Stimulated activated CD4-positive, alpha-beta T cell treated with anti-CD3 and anti-CD28 coated beads, Interleukin-2, amount 100 ng/mL, for 48 hours (primary cell): ENCODE measurements around the gene VSTM2L.
"Not testable (repeated sequence)": the region's sequence is repeated elsewhere in the genome, so short reads cannot be mapped to it uniquely, and the experiment has no call there.

Source experiments
- DNase-seq, 2 donors: peaks; one replicate each; pipeline ENCODE4 v3.0.0-alpha.2; 2020

VSTM2L gene

GRCh38 chr20:37939701-37940560, 37.0 kb downstream of the VSTM2L start:
- DNase-seq, result no peak

- DNase-seq, result no peak
Observed at GRCh38 chr20:37940858-37941257, 37.9 kb downstream of the VSTM2L start.

- DNase-seq, result no peak
Observed at GRCh38 chr20:37941332-37941731, 38.4 kb downstream of the VSTM2L start.

GRCh38 chr20:37941992-37942391, 39.1 kb downstream of the VSTM2L start:
- no peak for DNase-seq

GRCh38 chr20:37943033-37943432, 40.1 kb downstream of the VSTM2L start:
- DNase-seq, result no peak

GRCh38 chr20:37943501-37944455, 40.9 kb downstream of the VSTM2L start:
- DNase-seq, result no peak

- DNase-seq, result no peak
Observed at GRCh38 chr20:37944456-37944981, 41.6 kb downstream of the VSTM2L start.

GRCh38 chr20:37945091-37945547, 42.2 kb downstream of the VSTM2L start:
- DNase-seq, result no peak

GRCh38 chr20:37946946-37947345, 44.0 kb downstream of the VSTM2L start:
- no peak for DNase-seq

GRCh38 chr20:37947943-37948342, 45.0 kb downstream of the VSTM2L start:
- no peak for DNase-seq

- DNase-seq, result no peak
Observed at GRCh38 chr20:37948956-37949355, 46.0 kb downstream of the VSTM2L start.

GRCh38 chr20:37954190-37954589, 51.3 kb downstream of the VSTM2L start:
- no peak for DNase-seq

GRCh38 chr20:37954626-37955025, 51.7 kb downstream of the VSTM2L start:
- no peak for DNase-seq

GRCh38 chr20:37955511-37955910, 52.6 kb downstream of the VSTM2L start:
- DNase-seq, result no peak

GRCh38 chr20:37956107-37956585, 53.2 kb downstream of the VSTM2L start:
- no peak for DNase-seq

GRCh38 chr20:37958856-37959520, 56.1 kb downstream of the VSTM2L start:
- DNase-seq, result no peak

GRCh38 chr20:37961066-37961465, 58.1 kb downstream of the VSTM2L start:
- no peak for DNase-seq

GRCh38 chr20:37963483-37963882, 60.6 kb downstream of the VSTM2L start:
- not testable (repeated sequence) for DNase-seq

GRCh38 chr20:37968841-37969401, 66.0 kb downstream of the VSTM2L start:
- DNase-seq, result no peak

GRCh38 chr20:37969949-37970855, 67.3 kb downstream of the VSTM2L start:
- DNase-seq, result no peak

GRCh38 chr20:37970856-37971245, 67.9 kb downstream of the VSTM2L start:
- no peak for DNase-seq
